ENCODE measurements around the gene NACC2. TPM values are rescaled to one million over a fixed set of nuclear protein-coding genes. Genes with fewer than 3 reads are reported as not detected.

The NACC2 gene
- total RNA-seq, 2 donors from 2014 or later: 24.5 to 55.2 TPM

- Histone ChIP-seq H3K9me3 (no peaks in the 10 kb centered on the region), H3K27me3 (replicated peaks; ENCODE audit: insufficient read depth) (no peaks in the 10 kb centered on the region), H3K36me3 (no peaks in the 10 kb centered on the region), H3K4me1 (replicated peaks) (peaks cover 11% of the 10 kb centered on the region), H3K27ac (peak overlapping the region in 1 of 2 donors; percentile 11), H3K4me3 (no peak overlapping the region)
- DNase-seq (ENCODE audit: low spot score): no peak
- no peak for TF ChIP-seq POLR2A (IDR thresholded peaks at IDR 0.05)
- TF ChIP-seq POLR2AphosphoS5 (IDR thresholded peaks at IDR 0.05): no peak
- TF ChIP-seq CTCF (IDR thresholded peaks at IDR 0.05): no peak
- 79% methylated on average over 6 of the region's 6 CpGs for WGBS
- intact Hi-C loops (cut with DNase I): no loop called here
These were observed 15.2 kb downstream of the NACC2 start for GRCh38 chr9:136079916-136080246.

DNA sequence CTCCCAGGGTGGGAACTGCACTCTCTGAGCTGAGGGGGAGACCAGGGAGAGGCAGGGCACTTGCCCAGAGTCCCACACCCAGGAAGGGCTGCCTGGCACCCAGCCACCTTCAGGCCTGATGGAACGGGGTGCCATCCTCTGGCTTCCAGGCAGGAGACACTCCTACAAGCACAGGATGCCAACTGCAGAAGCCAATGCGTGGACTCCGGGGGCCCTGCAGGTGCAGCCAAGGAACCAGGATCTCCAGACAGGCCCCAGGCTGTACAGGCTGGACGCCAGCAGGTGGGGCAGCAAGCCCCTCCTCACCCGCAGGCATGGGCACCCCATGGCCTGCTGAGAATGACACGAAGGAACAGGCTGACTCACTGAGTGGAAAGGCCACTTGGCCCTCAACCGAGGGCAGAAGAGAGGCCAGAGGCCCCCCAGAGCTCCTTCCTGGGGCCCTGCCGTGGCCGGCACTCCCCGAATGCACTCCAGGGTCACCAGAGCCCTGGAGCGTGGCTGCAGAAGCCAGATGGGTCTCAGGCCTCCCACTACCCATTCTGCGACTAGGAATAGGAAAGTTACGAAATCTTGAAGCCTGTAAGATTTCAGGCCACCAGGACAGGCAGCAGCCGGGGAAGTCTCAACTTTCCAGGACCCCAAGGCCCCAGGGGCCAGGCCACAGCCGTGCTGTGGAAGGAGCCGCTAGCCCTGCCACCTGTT is 15.7 kb downstream of the NACC2 start:
- WGBS: 38% methylated on average over 12 of the region's 16 CpGs
- DNase-seq (ENCODE audit: low spot score): no peak
- Histone ChIP-seq H3K4me1 (replicated peaks) (peaks cover 11% of the 10 kb centered on the region), H3K9me3 (no peaks in the 10 kb centered on the region), H3K27ac (peak overlapping the region; percentile 11), H3K27me3 (replicated peaks; ENCODE audit: insufficient read depth) (no peaks in the 10 kb centered on the region), H3K4me3 (no peak overlapping the region), H3K36me3 (no peaks in the 10 kb centered on the region)
- intact Hi-C loops (cut with DNase I): no loop called here
- TF ChIP-seq POLR2A (IDR thresholded peaks at IDR 0.05) (no peak), CTCF (IDR thresholded peaks at IDR 0.05) (no peak), POLR2AphosphoS5 (IDR thresholded peaks at IDR 0.05) (no peak)

GRCh38 chr9:136078498-136079011 is 16.5 kb downstream of the NACC2 start:
- WGBS: 84% methylated on average over 27 of the region's 27 CpGs
- intact Hi-C loops (cut with DNase I): no loop called here
- Histone ChIP-seq H3K36me3 (no peaks in the 10 kb centered on the region), H3K4me3 (no peak overlapping the region), H3K27ac (no peak overlapping the region), H3K27me3 (replicated peaks; ENCODE audit: insufficient read depth) (no peaks in the 10 kb centered on the region), H3K9me3 (no peaks in the 10 kb centered on the region), H3K4me1 (replicated peaks) (peaks cover 11% of the 10 kb centered on the region)
- no peak for DNase-seq (ENCODE audit: low spot score)
- TF ChIP-seq CTCF (IDR thresholded peaks at IDR 0.05) (no peak), POLR2A (IDR thresholded peaks at IDR 0.05) (no peak), POLR2AphosphoS5 (IDR thresholded peaks at IDR 0.05) (no peak)

DNA sequence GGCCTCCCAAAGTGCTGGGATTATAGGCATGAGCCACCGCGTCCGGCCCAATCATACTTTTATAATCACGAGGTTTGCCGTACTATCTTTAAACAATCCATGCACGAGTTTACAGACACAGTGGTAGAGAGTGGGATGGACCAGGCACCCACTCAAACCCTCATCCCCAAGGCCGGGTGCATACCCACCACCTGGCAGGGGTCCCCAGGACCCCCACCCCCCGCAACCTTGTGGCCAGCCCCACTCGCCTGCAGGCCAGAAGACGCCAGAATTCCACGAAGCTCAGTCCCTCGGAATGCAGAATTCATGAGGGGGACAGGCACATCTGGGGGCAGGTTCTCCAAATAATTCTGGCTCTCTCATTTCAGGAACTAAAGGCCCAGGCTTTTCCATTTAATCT is 17.1 kb downstream of the NACC2 start:
- Histone ChIP-seq H3K27ac (no peak overlapping the region), H3K4me1 (replicated peaks) (peaks cover 11% of the 10 kb centered on the region), H3K9me3 (no peaks in the 10 kb centered on the region), H3K36me3 (no peaks in the 10 kb centered on the region), H3K27me3 (replicated peaks; ENCODE audit: insufficient read depth) (no peaks in the 10 kb centered on the region), H3K4me3 (no peak overlapping the region)
- DNase-seq (ENCODE audit: low spot score): no peak
- WGBS: 82% methylated on average over 12 of the region's 12 CpGs
- intact Hi-C loops (cut with DNase I): no loop called here
- TF ChIP-seq CTCF (IDR thresholded peaks at IDR 0.05) (no peak), POLR2AphosphoS5 (IDR thresholded peaks at IDR 0.05) (no peak), POLR2A (IDR thresholded peaks at IDR 0.05) (no peak)

- Histone ChIP-seq H3K4me3 (no peak overlapping the region), H3K4me1 (replicated peaks) (peaks cover 11% of the 10 kb centered on the region), H3K9me3 (no peaks in the 10 kb centered on the region), H3K36me3 (no peaks in the 10 kb centered on the region), H3K27ac (no peak overlapping the region), H3K27me3 (replicated peaks; ENCODE audit: insufficient read depth) (no peaks in the 10 kb centered on the region)
- no peak for DNase-seq (ENCODE audit: low spot score)
- intact Hi-C loops (cut with DNase I): no loop called here
- 77% methylated on average over 8 of the region's 8 CpGs for WGBS
- TF ChIP-seq POLR2A (IDR thresholded peaks at IDR 0.05): no peak
- TF ChIP-seq POLR2AphosphoS5 (IDR thresholded peaks at IDR 0.05): no peak
- no peak for TF ChIP-seq CTCF (IDR thresholded peaks at IDR 0.05)
These were observed 17.6 kb downstream of the NACC2 start for GRCh38 chr9:136077491-136077890.

Data from prostate gland (tissue), 2 donors.